ENCODE measurements around the gene ROBO2.

The ROBO2 gene

GRCh38 chr3:77122652-77123051 lies 82.8 kb downstream of the ROBO2 start:
- no peak for DNase-seq

GRCh38 chr3:77125966-77126365 lies 86.1 kb downstream of the ROBO2 start:
- DNase-seq = no peak

GRCh38 chr3:77134769-77135168 lies 94.9 kb downstream of the ROBO2 start:
- DNase-seq = no peak

- no peak for DNase-seq
These were observed 97.7 kb downstream of the ROBO2 start for GRCh38 chr3:77137559-77137958.

GRCh38 chr3:77139624-77140023 lies 99.7 kb downstream of the ROBO2 start:
- no peak for DNase-seq

- no peak for DNase-seq
These were observed 101.5 kb downstream of the ROBO2 start for GRCh38 chr3:77141423-77141822.

- DNase-seq = no peak
These were observed 102.7 kb downstream of the ROBO2 start for GRCh38 chr3:77142578-77142977.

- peak; percentile 4 for DNase-seq
These were observed 106.1 kb downstream of the ROBO2 start for GRCh38 chr3:77146004-77146403.

- DNase-seq = no peak
These were observed 108.1 kb downstream of the ROBO2 start for GRCh38 chr3:77147836-77148578.

GRCh38 chr3:77149382-77149781 lies 109.5 kb downstream of the ROBO2 start:
- no peak for DNase-seq

- DNase-seq = no peak
These were observed 110.1 kb downstream of the ROBO2 start for GRCh38 chr3:77150028-77150427.

GRCh38 chr3:77150759-77151158 lies 110.9 kb downstream of the ROBO2 start:
- no peak for DNase-seq

- DNase-seq = no peak
These were observed 119.1 kb downstream of the ROBO2 start for GRCh38 chr3:77158730-77159581.

- DNase-seq = peak; percentile 20
These were observed 121.1 kb downstream of the ROBO2 start for GRCh38 chr3:77160931-77161497.

GRCh38 chr3:77169823-77170222 lies 129.9 kb downstream of the ROBO2 start:
- DNase-seq = no peak

GRCh38 chr3:77171026-77171425 lies 131.1 kb downstream of the ROBO2 start:
- no peak for DNase-seq

- no peak for DNase-seq
These were observed 139.9 kb downstream of the ROBO2 start for GRCh38 chr3:77179762-77180161.

- DNase-seq = no peak
These were observed 142.4 kb downstream of the ROBO2 start for GRCh38 chr3:77182341-77182740.

GRCh38 chr3:77186319-77186718 lies 146.4 kb downstream of the ROBO2 start:
- DNase-seq = no peak

GRCh38 chr3:77186728-77187127 lies 146.8 kb downstream of the ROBO2 start:
- no peak for DNase-seq

GRCh38 chr3:77188210-77188609 lies 148.3 kb downstream of the ROBO2 start:
- no peak for DNase-seq

- DNase-seq = no peak
These were observed 149.4 kb downstream of the ROBO2 start for GRCh38 chr3:77189258-77189657.

- no peak for DNase-seq
These were observed 149.8 kb downstream of the ROBO2 start for GRCh38 chr3:77189684-77190083.

- no peak for DNase-seq
These were observed 150.5 kb downstream of the ROBO2 start for GRCh38 chr3:77190374-77190773.
